ENCODE data around the gene SELENOP.

SELENOP gene

GRCh38 chr5:42750507-42750906 lies 61.2 kb downstream of the SELENOP start:
- in situ Hi-C loops (cut with HindIII; ENCODE audit: low sequenced_read_pairs) = no loop called here
- DNase-seq (ENCODE audit: low read depth) = no peak
- no peak overlapping the region for H3K4me3 ChIP-seq (ENCODE audit: low read depth, low read length)
- TF ChIP-seq CTCF (IDR thresholded peaks at IDR 0.05; ENCODE audit: low read depth, low read length, missing control alignments) = no peak
